ENCODE data around the gene MEAK7. TPM values are rescaled to one million over a fixed set of nuclear protein-coding genes. Genes with fewer than 3 reads are reported as not detected.
A peak's percentile ranks its signal among the peaks of the same experiment; 100 is the strongest.

Gene MEAK7
- total RNA-seq, 1 donor from 2014 or later, result 18.4 TPM

- Mint-ChIP-seq H3K36me3 (peaks cover 4% of the 10 kb centered on the region), H3K9me3 (no peaks in the 10 kb centered on the region), H3K27me3 (ENCODE audit: insufficient read depth, low read depth) (peaks cover 15% of the 10 kb centered on the region), H3K4me1 (peaks cover 33% of the 10 kb centered on the region), H3K4me3 (peak overlapping the region; percentile 90), H3K27ac (peak overlapping the region; percentile 89)
- no peak overlapping the region for H3K9ac ChIP-seq
- no peaks in the 10 kb centered on the region for H3K36me3 ChIP-seq
- H4K20me1 ChIP-seq (ENCODE audit: low read depth), result no peaks in the 10 kb centered on the region
- H3K9me3 ChIP-seq (ENCODE audit: low read depth), result no peaks in the 10 kb centered on the region
- no peaks in the 10 kb centered on the region for H3K27me3 ChIP-seq
- H2AFZ ChIP-seq (replicated peaks), result no peak overlapping the region
- H3K27ac ChIP-seq, result no peak overlapping the region
- no peaks in the 10 kb centered on the region for H3F3A ChIP-seq (ENCODE audit: low read depth)
- peak overlapping the region; percentile 83 for H3K4me2 ChIP-seq
- peaks cover 5% of the 10 kb centered on the region for H3K4me1 ChIP-seq
- TF ChIP-seq EZH2phosphoT487 (IDR thresholded peaks at IDR 0.05), result no peak
- DNase-seq (ENCODE audit: low spot score), result peak; percentile 20
- peaks cover 5% of the 10 kb centered on the region for H3K79me2 ChIP-seq (ENCODE audit: low read depth)
- peak overlapping the region; percentile 89 for H3K4me3 ChIP-seq
Measured at GRCh38 chr16:84505249-84506187, 1.1 kb upstream of the MEAK7 start.

- Histone ChIP-seq H3K4me1 (peaks cover 5% of the 10 kb centered on the region), H3K79me2 (ENCODE audit: low read depth) (peaks cover 5% of the 10 kb centered on the region), H3K4me3 (peak overlapping the region; percentile 89), H3F3A (ENCODE audit: low read depth) (no peaks in the 10 kb centered on the region), H3K9ac (peak overlapping the region; percentile 47), H2AFZ (replicated peaks) (peak overlapping the region; percentile 99), H4K20me1 (ENCODE audit: low read depth) (no peaks in the 10 kb centered on the region), H3K9me3 (ENCODE audit: low read depth) (no peaks in the 10 kb centered on the region), H3K4me2 (peak overlapping the region; percentile 88), H3K27ac (no peak overlapping the region), H3K27me3 (no peaks in the 10 kb centered on the region), H3K36me3 (no peaks in the 10 kb centered on the region)
- peak; percentile 22 for DNase-seq (ENCODE audit: low spot score)
- Mint-ChIP-seq H3K4me1 (peaks cover 23% of the 10 kb centered on the region), H3K36me3 (peaks cover 10% of the 10 kb centered on the region), H3K27me3 (ENCODE audit: insufficient read depth, low read depth) (peaks cover 14% of the 10 kb centered on the region), H3K27ac (peak overlapping the region; percentile 79), H3K4me3 (peak overlapping the region; percentile 90), H3K9me3 (no peaks in the 10 kb centered on the region)
- TF ChIP-seq EZH2phosphoT487 (IDR thresholded peaks at IDR 0.05), result no peak
- TF ChIP-seq EZH2 (IDR thresholded peaks at IDR 0.05), result no peak
- no peak for TF ChIP-seq CTCF (IDR thresholded peaks at IDR 0.05)
Measured at GRCh38 chr16:84503751-84504395, 586 bp downstream of the MEAK7 start.

GRCh38 chr16:84502581-84502980 is 1.9 kb downstream of the MEAK7 start:
- TF ChIP-seq EZH2phosphoT487 (IDR thresholded peaks at IDR 0.05), result no peak
- H2AFZ ChIP-seq (replicated peaks), result no peak overlapping the region
- no peak overlapping the region for H3K9ac ChIP-seq
- H3K79me2 ChIP-seq (ENCODE audit: low read depth), result peaks cover 5% of the 10 kb centered on the region
- H3K4me1 ChIP-seq, result peaks cover 5% of the 10 kb centered on the region
- H3K27me3 Mint-ChIP-seq (ENCODE audit: insufficient read depth, low read depth), result peaks cover 9% of the 10 kb centered on the region
- no peak overlapping the region for H3K27ac ChIP-seq
- H3K9me3 ChIP-seq (ENCODE audit: low read depth), result no peaks in the 10 kb centered on the region
- H3K4me2 ChIP-seq, result no peak overlapping the region
- peak overlapping the region; percentile 73 for H3K4me3 Mint-ChIP-seq
- H3K9me3 Mint-ChIP-seq, result no peaks in the 10 kb centered on the region
- H3K27me3 ChIP-seq, result no peaks in the 10 kb centered on the region
- H4K20me1 ChIP-seq (ENCODE audit: low read depth), result no peaks in the 10 kb centered on the region
- no peak for DNase-seq (ENCODE audit: low spot score)
- no peaks in the 10 kb centered on the region for H3K36me3 ChIP-seq
- no peaks in the 10 kb centered on the region for H3F3A ChIP-seq (ENCODE audit: low read depth)
- H3K4me3 ChIP-seq, result no peak overlapping the region
- peaks cover 13% of the 10 kb centered on the region for H3K36me3 Mint-ChIP-seq
- no peak overlapping the region for H3K27ac Mint-ChIP-seq
- H3K4me1 Mint-ChIP-seq, result peaks cover 19% of the 10 kb centered on the region

GRCh38 chr16:84502075-84502474 is 2.4 kb downstream of the MEAK7 start:
- Histone ChIP-seq H3K27ac (no peak overlapping the region), H3K4me2 (no peak overlapping the region), H3F3A (ENCODE audit: low read depth) (no peaks in the 10 kb centered on the region), H3K9ac (no peak overlapping the region), H3K27me3 (no peaks in the 10 kb centered on the region), H3K79me2 (ENCODE audit: low read depth) (peaks cover 5% of the 10 kb centered on the region), H3K36me3 (no peaks in the 10 kb centered on the region), H3K4me1 (peaks cover 5% of the 10 kb centered on the region), H3K4me3 (no peak overlapping the region), H4K20me1 (ENCODE audit: low read depth) (no peaks in the 10 kb centered on the region), H3K9me3 (ENCODE audit: low read depth) (no peaks in the 10 kb centered on the region), H2AFZ (replicated peaks) (no peak overlapping the region)
- no peak for DNase-seq (ENCODE audit: low spot score)
- Mint-ChIP-seq H3K27ac (no peak overlapping the region), H3K4me3 (no peak overlapping the region), H3K9me3 (no peaks in the 10 kb centered on the region), H3K4me1 (peaks cover 19% of the 10 kb centered on the region), H3K27me3 (ENCODE audit: insufficient read depth, low read depth) (peaks cover 6% of the 10 kb centered on the region), H3K36me3 (peaks cover 17% of the 10 kb centered on the region)
- TF ChIP-seq EZH2phosphoT487 (IDR thresholded peaks at IDR 0.05) (no peak), EZH2 (IDR thresholded peaks at IDR 0.05) (no peak), CTCF (IDR thresholded peaks at IDR 0.05) (no peak)

Measured in neural progenitor cell (in vitro differentiated cells).